NCI-H146 (cell line): ENCODE measurements around the gene ZSCAN25.
"Not testable (repeated sequence)": the region's sequence is repeated elsewhere in the genome, so short reads cannot be mapped to it uniquely, and the experiment has no call there.

ENCODE experiments used
- DNase-seq: peaks from one replicate; lab custom pipeline; 2025; lab: John Stamatoyannopoulos, UW

The ZSCAN25 gene

GRCh38 chr7:99645590-99645989, 28.8 kb downstream of the ZSCAN25 start:
- DNase-seq = no peak

GRCh38 chr7:99648843-99649242, 32.1 kb downstream of the ZSCAN25 start:
- DNase-seq = no peak

- DNase-seq = no peak
Observed at GRCh38 chr7:99651290-99651689, 34.5 kb downstream of the ZSCAN25 start.

DNA sequence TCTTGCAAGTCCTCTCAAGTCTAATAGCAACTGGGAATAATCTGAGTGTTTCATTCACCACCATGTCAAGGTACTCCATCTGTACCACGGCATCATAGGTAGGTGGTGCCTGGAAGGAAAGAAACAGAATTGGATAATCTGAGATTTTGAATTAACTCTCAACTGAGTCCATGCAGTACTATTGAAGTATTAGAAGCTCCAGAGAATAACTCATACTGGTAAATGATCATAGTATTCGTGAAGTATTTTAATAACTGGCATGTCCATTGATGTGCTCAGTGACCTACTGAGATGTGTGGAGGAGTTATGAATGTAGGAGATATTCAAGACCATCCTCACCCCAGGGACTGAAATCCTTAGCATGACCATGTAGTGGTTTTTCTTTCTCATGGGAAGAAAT, 35.9 kb downstream of the ZSCAN25 start:
- no peak for DNase-seq

DNA sequence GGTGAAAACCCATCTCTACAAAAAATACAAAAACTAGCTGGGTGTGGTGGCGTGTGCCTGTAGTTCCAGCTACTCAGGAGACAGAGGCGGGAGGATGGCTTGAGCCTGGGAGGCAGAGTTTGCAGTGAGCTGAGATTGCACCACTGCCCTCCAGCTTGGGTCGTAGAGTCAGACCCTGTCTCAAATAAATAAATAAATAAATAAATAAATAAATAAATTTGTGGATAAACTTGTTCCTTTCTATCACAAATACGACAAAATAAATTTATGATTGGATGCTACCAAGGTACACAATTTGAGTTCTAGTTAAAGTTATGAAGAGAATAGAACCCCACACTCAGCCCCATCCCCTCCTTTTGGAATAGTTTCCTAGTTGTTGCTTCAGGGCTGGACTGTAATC, 36.5 kb downstream of the ZSCAN25 start:
- DNase-seq = not testable (repeated sequence)

DNA sequence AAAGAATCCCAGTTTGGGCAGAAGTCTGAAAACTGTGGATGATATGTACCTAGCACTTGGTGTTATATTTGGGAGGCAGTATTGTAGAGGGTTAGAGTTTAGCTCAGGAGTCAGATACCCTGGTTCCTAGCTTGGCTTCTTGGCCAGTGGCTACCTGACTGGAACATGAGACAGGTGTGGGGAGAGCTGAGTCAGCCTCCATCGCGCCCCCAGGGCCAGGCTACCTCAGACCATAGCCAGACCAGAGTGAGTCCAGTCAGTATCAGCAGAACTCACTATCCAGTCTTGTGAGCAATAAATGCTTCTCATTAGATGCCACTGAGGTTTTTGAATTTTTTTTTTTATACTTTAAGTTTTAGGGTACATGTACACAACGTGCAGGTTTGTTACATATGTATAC, 37.0 kb downstream of the ZSCAN25 start:
- DNase-seq = no peak

GRCh38 chr7:99654626-99655025, 37.9 kb downstream of the ZSCAN25 start:
- DNase-seq = not testable (repeated sequence)

DNA sequence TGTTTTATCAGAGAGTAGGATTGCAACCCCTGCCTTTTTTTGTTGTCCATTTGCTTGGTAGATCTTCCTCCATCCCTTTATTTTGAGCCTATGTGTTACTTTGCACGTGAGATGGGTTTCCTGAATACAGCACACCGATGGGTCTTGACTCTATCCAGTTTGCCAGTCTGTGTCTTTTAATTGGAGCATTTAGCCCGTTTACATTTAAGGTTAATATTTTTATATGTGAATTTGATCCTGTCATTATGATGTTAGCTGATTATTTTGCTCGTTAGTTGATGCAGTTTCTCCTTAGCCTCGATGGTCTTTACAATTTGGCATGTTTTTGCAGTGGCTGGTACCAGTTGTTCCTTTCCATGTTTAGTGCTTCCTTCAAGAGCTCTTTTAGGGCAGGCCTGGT, 41.1 kb downstream of the ZSCAN25 start:
- not testable (repeated sequence) for DNase-seq

GRCh38 chr7:99665312-99666012, 48.7 kb downstream of the ZSCAN25 start:
- DNase-seq = no peak

DNA sequence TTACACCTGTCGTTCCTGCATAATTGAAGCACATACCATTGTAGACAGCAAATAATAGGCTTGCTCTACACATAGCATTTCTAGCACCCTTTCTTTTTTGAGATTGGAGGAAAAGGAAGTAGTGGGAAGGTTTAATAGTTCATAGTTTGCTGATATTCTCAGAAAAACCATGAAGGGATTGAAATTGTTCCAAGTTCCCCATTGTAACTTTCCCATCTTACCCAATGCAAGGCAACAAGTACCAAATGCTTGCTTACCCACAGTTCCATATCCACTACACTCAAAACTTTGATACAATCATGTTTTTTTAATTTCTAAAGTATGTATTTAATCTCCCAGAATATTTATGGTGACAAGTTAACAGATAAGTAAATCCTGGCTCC, 49.3 kb downstream of the ZSCAN25 start:
- DNase-seq = no peak

DNA sequence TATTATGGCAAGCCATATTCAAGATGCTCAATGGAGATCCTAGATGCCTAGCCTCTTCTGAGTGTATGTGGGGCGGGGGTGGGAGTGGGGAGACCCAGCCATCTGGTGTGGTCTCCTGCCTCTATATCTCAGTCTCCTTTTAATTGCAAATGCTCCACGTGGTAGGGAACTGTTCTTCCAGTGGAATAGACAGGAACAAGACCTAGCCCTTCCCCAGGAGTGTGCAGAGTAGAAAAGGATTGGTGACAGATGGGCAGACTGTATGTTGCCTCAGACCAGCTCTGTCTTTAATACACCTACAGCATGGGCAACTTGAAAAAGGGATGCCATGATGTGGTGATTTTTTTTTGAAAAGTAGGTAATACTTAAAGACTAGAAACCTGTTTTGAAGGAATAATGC, 50.4 kb downstream of the ZSCAN25 start:
- no peak for DNase-seq

- no peak for DNase-seq
Observed at GRCh38 chr7:99668541-99668940, 51.8 kb downstream of the ZSCAN25 start.

- DNase-seq = no peak
Observed at GRCh38 chr7:99669782-99670181, 53.0 kb downstream of the ZSCAN25 start.

DNA sequence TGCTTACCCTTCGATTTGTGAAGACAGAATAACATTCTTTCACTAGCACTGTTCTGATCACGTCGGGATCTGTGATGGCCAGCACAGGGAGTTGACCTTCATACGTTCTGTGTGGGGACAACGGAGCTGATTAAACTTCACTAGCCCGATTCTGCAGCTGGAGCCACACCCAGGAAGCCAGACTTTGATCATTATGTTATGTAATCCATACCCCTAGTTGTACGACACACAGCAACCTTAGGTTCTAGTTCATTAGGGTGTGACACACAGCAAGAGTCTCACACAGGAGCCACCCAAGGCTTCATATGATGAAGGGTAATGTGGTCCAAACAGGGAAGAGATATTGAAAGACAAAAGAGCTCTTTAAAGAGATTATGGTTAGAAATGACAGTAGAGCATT, 55.8 kb downstream of the ZSCAN25 start:
- no peak for DNase-seq

DNA sequence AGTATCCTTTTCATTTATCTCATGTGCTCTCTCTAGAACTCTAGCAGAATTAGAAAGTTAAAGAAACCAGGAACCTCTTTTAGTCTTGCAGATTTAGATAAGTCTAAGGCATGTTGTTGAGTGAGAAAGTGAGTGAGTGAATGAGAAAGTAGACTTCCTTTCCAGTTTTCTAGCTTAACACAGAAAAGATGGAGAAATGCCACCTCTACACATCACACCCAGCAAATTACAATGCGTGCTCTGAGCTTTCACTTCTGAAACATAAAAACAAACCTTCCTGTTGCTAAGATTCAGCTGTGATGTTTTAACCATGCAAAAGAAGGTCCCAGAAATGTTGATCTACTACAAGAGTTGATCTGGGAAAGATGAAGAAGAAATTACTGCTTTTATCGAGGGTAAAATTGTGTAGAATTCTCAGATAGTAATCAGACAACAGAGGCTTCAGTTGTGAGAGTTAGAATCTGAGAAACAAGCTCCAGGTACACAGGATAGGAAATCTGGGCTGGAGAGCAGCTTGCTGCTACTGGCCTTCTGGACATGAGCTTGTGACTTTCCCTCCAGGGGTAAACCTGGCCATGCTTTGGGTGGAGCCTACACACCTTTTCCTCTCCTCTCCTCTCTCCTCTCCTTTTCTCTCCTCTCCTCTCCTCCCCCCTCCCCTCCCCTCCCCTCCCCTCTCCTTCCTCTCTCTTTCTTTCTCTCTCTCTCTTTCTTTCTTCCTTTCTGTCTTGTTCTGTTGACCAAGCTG, 58.4 kb downstream of the ZSCAN25 start:
- no peak for DNase-seq

DNA sequence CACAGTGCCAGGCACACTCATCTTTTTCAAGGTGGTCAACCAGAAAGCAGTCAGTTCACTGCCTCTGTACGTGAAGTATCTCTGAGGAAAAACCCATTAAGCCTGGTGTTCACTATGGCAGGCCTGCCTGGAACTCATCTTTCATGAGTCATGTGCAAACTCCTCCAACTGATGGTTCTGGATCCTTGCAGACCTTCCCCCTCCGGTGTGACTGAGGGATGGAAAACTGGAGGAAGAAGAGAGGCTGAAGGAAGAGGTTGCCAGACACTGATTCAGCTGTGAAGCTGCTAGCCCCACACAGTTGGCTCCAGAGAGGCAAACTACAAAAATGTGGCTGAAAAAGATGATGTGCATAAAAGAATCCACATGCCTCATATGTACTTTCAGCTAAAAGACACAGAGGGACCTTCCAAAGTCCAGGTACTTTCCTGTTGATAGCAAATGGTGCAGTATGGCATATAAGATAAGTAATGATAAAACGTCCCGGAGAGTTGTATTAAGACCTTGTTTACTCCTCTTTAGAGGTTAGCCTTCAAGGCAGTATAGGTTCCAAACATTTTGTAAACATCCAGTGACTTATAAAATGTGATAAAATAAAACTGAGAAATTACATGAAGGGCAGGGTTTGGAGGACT, 60.4 kb downstream of the ZSCAN25 start:
- no peak for DNase-seq

DNA sequence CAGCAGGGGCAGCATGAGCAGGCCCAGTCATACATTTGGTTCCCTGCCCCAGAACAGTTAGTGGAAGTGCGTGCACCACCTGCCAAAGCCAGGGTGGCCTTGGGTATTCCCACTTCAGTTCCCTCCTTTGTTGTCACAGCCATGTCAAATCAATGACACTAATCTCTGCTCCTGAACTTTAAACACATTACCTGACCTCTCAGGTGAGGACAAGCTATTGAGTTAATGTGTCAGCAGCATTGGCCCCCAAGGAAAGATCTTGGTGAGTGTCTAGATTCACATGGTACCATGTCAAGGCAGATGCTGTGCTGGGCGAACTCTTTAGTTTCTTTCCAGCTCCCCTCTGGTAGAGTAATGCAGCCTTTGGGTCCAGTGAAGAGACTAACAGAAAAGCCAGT, 60.9 kb downstream of the ZSCAN25 start:
- no peak for DNase-seq

DNA sequence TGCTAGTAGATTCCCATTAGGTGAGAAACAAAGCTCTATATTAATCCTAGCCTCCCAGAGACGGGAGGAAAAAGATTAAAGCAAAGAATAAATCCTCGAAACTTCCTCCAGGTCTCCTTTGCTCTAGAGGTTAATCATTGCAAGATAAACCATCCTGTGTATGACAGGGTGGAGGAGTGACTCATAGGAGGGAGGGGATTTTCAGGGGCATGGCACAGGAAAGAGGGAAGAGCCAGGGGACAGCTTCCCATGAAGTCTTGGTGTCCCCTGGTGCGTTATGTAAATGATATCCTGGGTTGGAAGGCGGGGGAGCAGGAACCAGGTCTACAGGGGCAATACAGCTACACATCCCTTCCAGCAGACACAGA, 62.3 kb downstream of the ZSCAN25 start:
- DNase-seq = no peak

DNA sequence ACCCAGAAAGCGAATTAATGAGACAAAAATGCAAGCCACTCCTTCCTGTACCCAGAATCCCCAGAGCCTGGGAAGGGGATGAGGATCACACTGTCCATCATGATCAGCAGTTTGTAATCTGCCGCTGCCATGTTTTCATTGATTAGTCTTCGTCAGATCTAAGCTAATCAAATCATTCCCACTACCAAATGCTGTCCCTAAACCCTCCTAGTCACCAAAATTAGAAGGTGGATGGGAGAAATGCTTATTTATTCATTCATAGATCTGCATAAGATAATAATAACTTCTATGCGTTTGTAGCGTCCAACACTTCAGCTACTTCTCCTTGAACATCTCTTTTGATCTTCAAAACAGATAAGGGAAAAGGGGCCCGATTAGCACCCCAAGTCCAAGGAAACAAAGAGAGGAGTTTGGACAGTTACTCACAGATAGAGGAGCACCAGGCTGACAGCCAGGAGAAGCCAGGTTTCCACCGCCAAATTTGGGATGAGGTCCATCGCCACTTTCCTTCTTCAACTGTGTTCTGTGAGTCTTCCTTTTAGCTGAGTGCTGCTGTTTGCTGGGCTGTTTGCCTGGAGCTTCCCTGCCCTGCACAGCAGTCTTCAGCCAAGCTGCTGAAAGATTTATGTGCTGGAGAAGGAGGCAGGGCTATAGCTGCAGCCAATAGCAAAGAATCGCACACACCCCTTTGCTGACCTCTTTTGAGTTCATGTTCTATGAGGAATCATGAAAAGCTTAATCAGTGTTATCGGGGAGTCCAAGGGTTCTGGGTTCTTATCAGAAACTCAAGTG, 62.9 kb downstream of the ZSCAN25 start, which contains the start of gene CYP3A5:
CYP3A5 (minus strand) TSS at position 597 of the 792 bp plus-strand sequence; CDS start at position 497, 100 bp downstream.
- DNase-seq = no peak
